ENCODE results near the gene ARL6IP4.

DNA sequence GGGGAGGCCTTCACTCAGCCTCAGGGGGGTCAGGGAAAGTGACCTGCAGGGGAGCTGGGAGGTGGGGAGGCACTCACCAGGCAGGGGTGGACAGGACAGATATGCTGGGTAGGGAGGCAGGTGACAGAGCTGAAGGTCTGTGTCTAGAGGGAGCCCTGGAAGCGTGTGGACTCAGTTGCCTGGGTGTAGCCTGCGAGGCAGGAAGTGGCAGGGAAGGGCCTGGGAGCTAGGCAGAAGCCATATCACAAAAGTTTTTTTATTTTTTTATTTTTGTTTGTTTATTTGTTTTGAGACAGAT is 39.3 kb downstream of the ARL6IP4 start:
- TF ChIP-seq, protein P1, sequence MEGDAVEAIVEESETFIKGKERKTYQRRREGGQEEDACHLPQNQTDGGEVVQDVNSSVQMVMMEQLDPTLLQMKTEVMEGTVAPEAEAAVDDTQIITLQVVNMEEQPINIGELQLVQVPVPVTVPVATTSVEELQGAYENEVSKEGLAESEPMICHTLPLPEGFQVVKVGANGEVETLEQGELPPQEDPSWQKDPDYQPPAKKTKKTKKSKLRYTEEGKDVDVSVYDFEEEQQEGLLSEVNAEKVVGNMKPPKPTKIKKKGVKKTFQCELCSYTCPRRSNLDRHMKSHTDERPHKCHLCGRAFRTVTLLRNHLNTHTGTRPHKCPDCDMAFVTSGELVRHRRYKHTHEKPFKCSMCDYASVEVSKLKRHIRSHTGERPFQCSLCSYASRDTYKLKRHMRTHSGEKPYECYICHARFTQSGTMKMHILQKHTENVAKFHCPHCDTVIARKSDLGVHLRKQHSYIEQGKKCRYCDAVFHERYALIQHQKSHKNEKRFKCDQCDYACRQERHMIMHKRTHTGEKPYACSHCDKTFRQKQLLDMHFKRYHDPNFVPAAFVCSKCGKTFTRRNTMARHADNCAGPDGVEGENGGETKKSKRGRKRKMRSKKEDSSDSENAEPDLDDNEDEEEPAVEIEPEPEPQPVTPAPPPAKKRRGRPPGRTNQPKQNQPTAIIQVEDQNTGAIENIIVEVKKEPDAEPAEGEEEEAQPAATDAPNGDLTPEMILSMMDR (IDR thresholded peaks at IDR 0.05 in 4 of 5, conservative IDR thresholded peaks at IDR 0.05 in 1 of 5) = no peak
- TF ChIP-seq POLR2A (IDR thresholded peaks at IDR 0.05) = no peak
